Gastrocnemius medialis (tissue), 4 donors: ENCODE results near the gene GABRA1. TPM values are rescaled to one million over a fixed set of nuclear protein-coding genes. Genes with fewer than 3 reads are reported as not detected.

Experiments
- ATAC-seq, 2 donors: fragments of 150-250 bp; one replicate each; pipeline ENCODE4 v1.9.1; 2016
- DNase-seq, 2 donors: peaks; one replicate each; pipeline ENCODE4 v3.0.0-alpha.2; 2019
- H3K27ac ChIP-seq, 4 donors: fragments of 200-600 bp; sonication (generic); 1 replicate in 1 of 4; 2 replicates in 3 of 4; pipeline ENCODE4 v1.5.1; 2016 to 2018; ENCODE audit warnings: mild to moderate bottlenecking in 2 of 4, moderate library complexity in 1 of 4
- H3K27me3 ChIP-seq, 3 donors: fragments of 200-600 bp; sonication (generic) in 2 of 3; 1 replicate in 1 of 3; 2 replicates in 2 of 3; pipeline versions ENCODE4 v1.5.1 to v1.6.0; 2016 to 2019; ENCODE audit warnings: mild to moderate bottlenecking in 1 of 3, moderate library complexity in 1 of 3
- H3K36me3 ChIP-seq, 2 donors: fragments of 200-600 bp; sonication (generic) in 1 of 2; one replicate each; pipeline ENCODE4 v1.5.1; 2017 to 2018
- H3K4me1 ChIP-seq, 2 donors: fragments of 200-600 bp; sonication (generic) in 1 of 2; one replicate each; pipeline ENCODE4 v1.5.1; 2016 to 2017; ENCODE audit warnings: mild to moderate bottlenecking in 2 of 2
- H3K4me3 ChIP-seq, 4 donors: fragments of 200-600 bp; sonication (generic) in 3 of 4; 1 replicate in 1 of 4; 2 replicates in 3 of 4; pipeline ENCODE4 v1.5.1; 2016 to 2019; ENCODE audit warnings: mild to moderate bottlenecking in 2 of 4
- H3K9me3 ChIP-seq, 3 donors: fragments of 200-600 bp; sonication (generic) in 2 of 3; 1 replicate in 1 of 3; 2 replicates in 2 of 3; pipeline ENCODE4 v1.5.1; 2016 to 2019
- POLR2A ChIP-seq, 2 donors: fragments of 450-650 bp; IDR thresholded peaks; one replicate each; pipeline ENCODE4 v1.6.1; 2017; ENCODE audit warnings: antibody characterized with exemption in 2 of 2, mild to moderate bottlenecking in 2 of 2, moderate library complexity in 2 of 2
- in situ Hi-C, 4 donors: fragments of 200-750 bp; cut with MboI; loops; one replicate each; pipeline versions ENCODE4 v1.15.0 to v1.8.0; 2017; ENCODE audit warnings: low sequenced_read_pairs in 4 of 4
- intact Hi-C: fragments of 100-400 bp; cut with DNase I; formaldehyde crosslinking; loops from one replicate; pipeline ENCODE4 v1.15.1; 2023; ENCODE audit warnings: low total_unique reads
- total RNA-seq, 4 donors: library from RNA; depleted of rRNA; stranded (reverse); fragments of >200 nt; gene quantifications; one replicate each; pipeline versions ENCODE4 v1.1.0 to v1.2.3, GENCODE V29; 2016
- TF ChIP-seq, protein P1 (sequence below), 5 experiments: fragments of 450-650 bp in 3 of 5; fragments of 200-600 bp in 2 of 5; sonication (generic) in 2 of 5; IDR thresholded peaks in 4 of 5; conservative IDR thresholded peaks in 1 of 5; 1 replicate in 4 of 5; 2 replicates in 1 of 5; pipeline ENCODE4 v1.5.1; 2016 to 2019; ENCODE audit warnings: antibody characterized with exemption in 5 of 5, mild to moderate bottlenecking in 3 of 5, moderate library complexity in 3 of 5

Gene GABRA1
- total RNA-seq, 4 donors from 2014 or later: not detected

DNA sequence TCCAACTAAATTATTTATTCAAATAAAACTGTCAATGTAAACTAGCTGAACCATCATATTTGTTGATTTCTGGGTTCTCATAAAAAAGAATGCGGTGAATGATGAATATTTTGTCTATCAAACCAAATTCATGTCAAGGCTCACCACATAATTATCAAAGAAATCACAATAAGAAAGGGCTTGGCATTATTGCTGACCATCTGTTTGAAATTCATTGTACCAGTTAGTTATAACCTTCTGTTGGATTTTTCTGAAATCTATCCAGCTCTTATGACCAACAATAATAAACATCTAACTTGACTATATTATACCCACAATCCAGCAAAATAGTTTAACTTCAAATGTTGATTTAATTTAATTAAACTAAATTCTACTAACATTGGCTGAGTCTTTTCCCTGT is 53.1 kb downstream of the GABRA1 start:
- Histone ChIP-seq H3K4me3 (no peak overlapping the region), H3K36me3 (no peaks in the 10 kb centered on the region), H3K27ac (no peak overlapping the region), H3K9me3 (no peaks in the 10 kb centered on the region), H3K27me3 (no peaks in the 10 kb centered on the region), H3K4me1 (no peaks in the 10 kb centered on the region)
- in situ Hi-C loops: no loop called here
- DNase-seq (no peak), ATAC-seq (no peak)
- intact Hi-C loops: no loop called here
- TF ChIP-seq POLR2A (IDR thresholded peaks at IDR 0.05): no peak
- TF ChIP-seq, protein P1, sequence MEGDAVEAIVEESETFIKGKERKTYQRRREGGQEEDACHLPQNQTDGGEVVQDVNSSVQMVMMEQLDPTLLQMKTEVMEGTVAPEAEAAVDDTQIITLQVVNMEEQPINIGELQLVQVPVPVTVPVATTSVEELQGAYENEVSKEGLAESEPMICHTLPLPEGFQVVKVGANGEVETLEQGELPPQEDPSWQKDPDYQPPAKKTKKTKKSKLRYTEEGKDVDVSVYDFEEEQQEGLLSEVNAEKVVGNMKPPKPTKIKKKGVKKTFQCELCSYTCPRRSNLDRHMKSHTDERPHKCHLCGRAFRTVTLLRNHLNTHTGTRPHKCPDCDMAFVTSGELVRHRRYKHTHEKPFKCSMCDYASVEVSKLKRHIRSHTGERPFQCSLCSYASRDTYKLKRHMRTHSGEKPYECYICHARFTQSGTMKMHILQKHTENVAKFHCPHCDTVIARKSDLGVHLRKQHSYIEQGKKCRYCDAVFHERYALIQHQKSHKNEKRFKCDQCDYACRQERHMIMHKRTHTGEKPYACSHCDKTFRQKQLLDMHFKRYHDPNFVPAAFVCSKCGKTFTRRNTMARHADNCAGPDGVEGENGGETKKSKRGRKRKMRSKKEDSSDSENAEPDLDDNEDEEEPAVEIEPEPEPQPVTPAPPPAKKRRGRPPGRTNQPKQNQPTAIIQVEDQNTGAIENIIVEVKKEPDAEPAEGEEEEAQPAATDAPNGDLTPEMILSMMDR (IDR thresholded peaks at IDR 0.05 in 4 of 5, conservative IDR thresholded peaks at IDR 0.05 in 1 of 5): no peak

DNA sequence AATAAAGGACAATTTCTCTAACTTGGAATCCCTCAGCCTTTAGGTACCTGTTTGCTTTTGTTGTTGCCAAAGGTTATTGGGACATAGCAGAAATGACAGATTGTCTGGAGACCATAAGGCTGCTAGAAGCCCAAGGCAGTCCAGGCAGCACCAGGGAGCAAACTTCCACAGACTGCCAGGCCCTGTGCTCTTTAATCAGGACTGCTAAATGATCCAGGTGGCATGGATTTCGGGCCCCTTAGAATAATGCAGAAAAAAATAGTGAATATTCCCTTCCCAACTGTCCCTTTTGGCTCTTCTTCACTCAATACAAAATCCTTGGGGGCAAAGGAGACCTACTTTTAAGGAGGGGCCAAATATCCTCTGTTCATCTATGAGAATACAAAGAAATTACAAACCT is 73.9 kb downstream of the GABRA1 start:
- Histone ChIP-seq H3K27ac (no peak overlapping the region), H3K4me3 (no peak overlapping the region), H3K36me3 (no peaks in the 10 kb centered on the region), H3K4me1 (no peaks in the 10 kb centered on the region), H3K27me3 (no peaks in the 10 kb centered on the region), H3K9me3 (no peaks in the 10 kb centered on the region)
- DNase-seq (no peak), ATAC-seq (no peak)
- in situ Hi-C loops: no loop called here
- no peak for TF ChIP-seq POLR2A (IDR thresholded peaks at IDR 0.05)
- TF ChIP-seq, protein P1 (IDR thresholded peaks at IDR 0.05 in 4 of 5, conservative IDR thresholded peaks at IDR 0.05 in 1 of 5): no peak
- intact Hi-C loops: no loop called here

DNA sequence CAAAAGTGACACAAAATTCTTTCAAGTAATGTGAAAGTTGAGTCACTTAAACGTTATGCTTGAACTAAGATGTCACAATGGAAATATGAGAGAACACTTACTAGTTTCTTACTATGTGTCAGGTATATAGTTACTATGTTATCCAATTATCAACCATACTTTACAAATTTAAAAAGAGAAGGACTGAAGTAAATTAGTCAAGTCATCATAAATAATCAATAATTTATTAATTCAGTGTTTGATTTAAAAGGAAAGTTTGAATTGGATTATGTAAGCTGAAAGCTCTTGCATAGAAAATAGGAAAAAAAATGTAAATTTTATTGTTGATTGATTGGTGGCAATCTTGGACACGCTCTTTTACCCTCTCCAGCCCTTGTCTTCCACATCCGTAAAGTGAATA is 76.3 kb downstream of the GABRA1 start:
- DNase-seq: no peak
- ATAC-seq: no peak
- in situ Hi-C loops (no loop called here), intact Hi-C loops (no loop called here)
- TF ChIP-seq POLR2A (IDR thresholded peaks at IDR 0.05): no peak
- TF ChIP-seq, protein P1 (IDR thresholded peaks at IDR 0.05 in 4 of 5, conservative IDR thresholded peaks at IDR 0.05 in 1 of 5): no peak
- Histone ChIP-seq H3K27ac (no peak overlapping the region), H3K4me1 (no peaks in the 10 kb centered on the region), H3K27me3 (no peaks in the 10 kb centered on the region), H3K4me3 (no peak overlapping the region), H3K36me3 (no peaks in the 10 kb centered on the region), H3K9me3 (no peaks in the 10 kb centered on the region)

DNA sequence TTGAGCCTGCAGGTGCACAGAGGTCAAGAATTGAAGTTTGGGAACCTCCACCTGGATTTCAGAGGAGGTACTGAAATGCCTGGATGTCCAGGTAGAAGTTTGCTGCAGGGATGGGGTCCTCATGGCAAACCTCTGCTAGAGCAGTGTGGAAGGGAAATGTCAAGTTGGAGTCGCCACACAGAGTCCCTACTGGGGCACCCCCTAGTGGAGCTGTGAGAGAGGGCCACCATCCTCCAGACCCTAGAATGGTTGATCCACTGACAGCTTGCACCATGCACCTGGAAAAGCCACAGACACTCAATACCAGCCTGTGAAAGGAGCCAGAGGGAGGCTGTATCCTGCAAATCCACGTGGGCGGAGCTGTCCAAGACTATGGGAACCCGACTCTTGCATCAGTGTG is 78.0 kb downstream of the GABRA1 start:
- Histone ChIP-seq H3K27ac (no peak overlapping the region), H3K27me3 (no peaks in the 10 kb centered on the region), H3K4me3 (no peak overlapping the region), H3K4me1 (no peaks in the 10 kb centered on the region), H3K9me3 (no peaks in the 10 kb centered on the region), H3K36me3 (no peaks in the 10 kb centered on the region)
- TF ChIP-seq POLR2A (IDR thresholded peaks at IDR 0.05): no peak
- TF ChIP-seq, protein P1 (IDR thresholded peaks at IDR 0.05 in 4 of 5, conservative IDR thresholded peaks at IDR 0.05 in 1 of 5): no peak
- in situ Hi-C loops (no loop called here), intact Hi-C loops (no loop called here)
- ATAC-seq (no peak), DNase-seq (no peak)

DNA sequence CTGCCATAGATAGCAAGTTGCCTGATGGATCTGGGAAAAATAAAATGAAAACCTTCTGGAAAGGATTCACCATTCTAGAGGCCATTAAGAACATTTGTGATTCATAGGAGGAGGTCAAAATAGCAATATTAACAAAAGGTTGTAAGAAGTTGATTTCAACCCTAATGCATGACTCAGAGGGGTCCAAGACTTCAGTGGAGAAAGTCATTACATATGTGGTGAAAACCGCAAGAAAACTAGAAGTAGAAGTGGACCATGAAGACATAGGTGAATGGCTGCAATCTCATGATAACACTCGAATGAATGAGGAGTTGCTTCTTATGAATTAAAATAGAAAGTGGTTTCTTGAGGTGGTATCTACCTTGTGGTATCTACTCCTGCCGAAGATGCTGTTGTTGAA is 86.6 kb downstream of the GABRA1 start:
- intact Hi-C loops: no loop called here
- TF ChIP-seq POLR2A (IDR thresholded peaks at IDR 0.05): no peak

More for the DNA sequence above, 86.6 kb downstream of the GABRA1 start:
- in situ Hi-C loops: no loop called here
- Histone ChIP-seq H3K36me3 (no peaks in the 10 kb centered on the region), H3K27me3 (no peaks in the 10 kb centered on the region), H3K4me1 (no peaks in the 10 kb centered on the region), H3K27ac (no peak overlapping the region), H3K4me3 (no peak overlapping the region), H3K9me3 (no peaks in the 10 kb centered on the region)
- DNase-seq (no peak), ATAC-seq (no peak)
